Mesenchymal stem cell (in vitro differentiated cells and primary cell): ENCODE measurements around the gene MYL3.

Experiments
- DNase-seq: peaks from one replicate; pipeline ENCODE4 v3.0.0-alpha.2; 2013
- H2AFZ ChIP-seq: one replicate; pipeline ENCODE4 v1.6.1; 2013; ENCODE audit warnings: low read depth, mild to moderate bottlenecking, control low read depth, inconsistent platforms, low read length, moderate library complexity
- H2AK5ac ChIP-seq: 2 replicates; pipeline ENCODE4 v1.6.1; 2013; ENCODE audit warnings: low read length, moderate library complexity, mild to moderate bottlenecking, inconsistent platforms; ENCODE audit not compliant: severe bottlenecking
- H2BK120ac ChIP-seq: one replicate; pipeline ENCODE4 v1.6.1; 2013; ENCODE audit warnings: low read depth, mild to moderate bottlenecking, inconsistent platforms, low read length, moderate library complexity
- H2BK12ac ChIP-seq, 2 experiments: one replicate each; pipeline ENCODE4 v1.6.1; 2013; ENCODE audit warnings: inconsistent platforms in 2 of 2, low read length in 2 of 2, mild to moderate bottlenecking in 2 of 2, moderate library complexity in 2 of 2, control low read depth in 1 of 2
- H2BK15ac ChIP-seq: one replicate; pipeline ENCODE4 v1.6.1; 2013; ENCODE audit warnings: mild to moderate bottlenecking, low read depth, inconsistent platforms; ENCODE audit not compliant: poor library complexity, severe bottlenecking
- H2BK5ac ChIP-seq: 2 replicates; pipeline ENCODE4 v1.6.1; 2013; ENCODE audit warnings: low read depth, mild to moderate bottlenecking, low read length, control low read depth, inconsistent platforms; ENCODE audit not compliant: poor library complexity, severe bottlenecking
- H3K14ac ChIP-seq, 2 experiments: one replicate each; pipeline ENCODE4 v1.6.1; 2013; ENCODE audit warnings: inconsistent platforms in 2 of 2, low read length in 2 of 2, control low read depth in 1 of 2, mild to moderate bottlenecking in 1 of 2, moderate library complexity in 1 of 2
- H3K18ac ChIP-seq, 2 experiments: one replicate each; pipeline ENCODE4 v1.6.1; 2013; ENCODE audit warnings: inconsistent platforms in 2 of 2, low read length in 2 of 2, control low read depth in 1 of 2, low read depth in 1 of 2, mild to moderate bottlenecking in 1 of 2
- H3K23ac ChIP-seq, 2 experiments: one replicate each; pipeline ENCODE4 v1.6.1; 2013; ENCODE audit warnings: inconsistent platforms in 2 of 2, low read length in 2 of 2, mild to moderate bottlenecking in 2 of 2, moderate library complexity in 2 of 2, control low read depth in 1 of 2
- H3K27ac ChIP-seq: 2 replicates; pipeline ENCODE4 v1.5.1; 2013; ENCODE audit warnings: mild to moderate bottlenecking, moderate library complexity, low read length, control low read depth, inconsistent platforms; ENCODE audit not compliant: poor library complexity, severe bottlenecking
- H3K27me3 ChIP-seq, 2 experiments: 2 replicates each; pipeline versions ENCODE4 v1.6.1 to v1.7.0; 2013; ENCODE audit warnings: low read length in 2 of 2, mild to moderate bottlenecking in 2 of 2, moderate library complexity in 2 of 2, control low read depth in 1 of 2, inconsistent platforms in 1 of 2; ENCODE audit not compliant: control insufficient read depth in 1 of 2, insufficient read depth in 1 of 2
- H3K36me3 ChIP-seq, 2 experiments: 2 replicates each; pipeline versions ENCODE4 v1.6.1 to v1.7.0; 2013; ENCODE audit warnings: low read length in 2 of 2, control low read depth in 1 of 2, inconsistent platforms in 1 of 2, low read depth in 1 of 2, mild to moderate bottlenecking in 1 of 2; ENCODE audit not compliant: insufficient read depth in 2 of 2, control insufficient read depth in 1 of 2
- H3K4ac ChIP-seq, 2 experiments: one replicate each; pipeline ENCODE4 v1.6.1; 2013; ENCODE audit warnings: inconsistent platforms in 2 of 2, low read length in 2 of 2, mild to moderate bottlenecking in 2 of 2, moderate library complexity in 2 of 2, control low read depth in 1 of 2, low read depth in 1 of 2
- H3K4me1 ChIP-seq: 2 replicates; pipeline ENCODE4 v1.6.1; 2013; ENCODE audit warnings: low read depth, low read length, control low read depth; ENCODE audit not compliant: control insufficient read depth, insufficient read depth
- H3K4me2 ChIP-seq: 2 replicates; pipeline ENCODE4 v1.6.1; 2013; ENCODE audit warnings: low read length, mild to moderate bottlenecking, inconsistent platforms; ENCODE audit not compliant: poor library complexity, severe bottlenecking
- H3K4me3 ChIP-seq, 2 experiments: 2 replicates each; pipeline versions ENCODE4 v1.5.1 to v1.7.0; 2013; ENCODE audit warnings: low read length in 2 of 2, mild to moderate bottlenecking in 2 of 2, control low read depth in 1 of 2, low read depth in 1 of 2; ENCODE audit not compliant: insufficient read depth in 1 of 2
- H3K79me1 ChIP-seq: replicated peaks from 2 replicates; pipeline ENCODE4 v1.6.1; 2013; ENCODE audit warnings: mild to moderate bottlenecking, control low read depth, low read length, inconsistent platforms; ENCODE audit not compliant: poor library complexity, severe bottlenecking
- H3K9ac ChIP-seq: 2 replicates; pipeline ENCODE4 v1.7.0; 2013; ENCODE audit warnings: mild to moderate bottlenecking, low read length, moderate library complexity
- H3K9me3 ChIP-seq: 2 replicates; pipeline ENCODE4 v1.7.0; 2013; ENCODE audit warnings: mild to moderate bottlenecking, low read length; ENCODE audit not compliant: control insufficient read depth
- H4K8ac ChIP-seq: one replicate; pipeline ENCODE4 v1.6.1; 2013; ENCODE audit warnings: inconsistent platforms, mild to moderate bottlenecking, low read length, moderate library complexity
- H4K91ac ChIP-seq: one replicate; pipeline ENCODE4 v1.6.1; 2013; ENCODE audit warnings: mild to moderate bottlenecking, low read length, inconsistent platforms
- WGBS: methylation state at CpG from one replicate; pipeline ENCODE4 v1.1.7; 2013; ENCODE audit warnings: mixed read lengths; 5-methylcytosine and 5-hydroxymethylcytosine counted together

The MYL3 gene

DNA sequence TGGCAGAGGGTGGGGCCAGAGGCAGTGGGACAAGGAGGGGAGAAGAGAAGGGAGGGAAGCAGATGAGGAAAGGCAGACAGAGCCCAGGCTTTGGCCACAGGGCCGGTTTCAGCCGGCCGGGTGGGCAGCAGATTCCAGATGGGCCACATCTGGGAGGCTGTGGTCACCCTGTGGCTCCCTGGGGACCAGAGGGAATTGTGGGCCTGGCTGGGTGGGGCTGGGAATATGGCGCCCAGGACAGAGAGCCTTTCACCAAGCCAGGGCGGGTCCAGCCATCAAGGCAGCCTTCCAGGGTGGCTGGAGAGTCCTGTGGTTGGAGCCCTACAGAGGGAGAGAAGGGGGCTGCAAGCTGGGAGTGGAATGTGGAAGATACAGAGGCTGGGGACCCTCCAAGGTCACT, 33.1 kb upstream of the MYL3 start:
- Histone ChIP-seq H3K4me3 (no peak overlapping the region), H3K4me2 (no peak overlapping the region), H2AFZ (no peak overlapping the region), H2BK120ac (no peak overlapping the region), H3K18ac (no peak overlapping the region), H3K9me3 (no peaks in the 10 kb centered on the region), H4K8ac (no peak overlapping the region), H3K27me3 (peaks cover 39 to 51% of the 10 kb centered on the region in 2 experiments), H2AK5ac (no peak overlapping the region), H2BK15ac (no peak overlapping the region), H3K23ac (no peak overlapping the region), H3K4me1 (peaks cover 19% of the 10 kb centered on the region), H3K14ac (no peak overlapping the region), H3K36me3 (no peaks in the 10 kb centered on the region), H3K4ac (no peak overlapping the region), H3K79me1 (no peaks in the 10 kb centered on the region), H2BK5ac (no peak overlapping the region), H3K27ac (no peak overlapping the region), H4K91ac (no peak overlapping the region), H3K9ac (no peak overlapping the region), H2BK12ac (no peak overlapping the region)
- 71% methylated on average over 5 of the region's 5 CpGs for WGBS
- DNase-seq: no peak

DNA sequence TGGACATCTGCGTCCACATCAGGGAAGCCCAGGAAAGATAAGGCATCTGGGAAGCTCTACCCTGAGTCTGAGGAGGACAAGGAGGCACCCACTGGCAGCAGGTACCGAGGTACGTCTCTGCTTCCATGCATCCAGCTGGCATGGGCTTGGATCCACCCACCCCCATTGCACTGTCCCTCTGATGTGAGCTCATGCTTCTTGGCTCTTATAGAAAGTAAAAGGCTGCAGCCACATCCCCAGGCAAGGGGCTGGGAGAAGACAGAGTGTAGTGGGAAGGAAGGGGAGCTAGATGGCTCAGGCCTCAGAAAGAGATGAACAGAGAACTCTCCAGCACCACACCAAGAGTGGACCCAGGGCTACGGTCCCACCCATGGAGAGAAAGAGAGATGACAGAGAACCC, 32.5 kb upstream of the MYL3 start:
- no peak overlapping the region for H4K91ac ChIP-seq
- no peaks in the 10 kb centered on the region for H3K9me3 ChIP-seq
- no peak overlapping the region for H3K14ac ChIP-seq
- DNase-seq: no peak
- H4K8ac ChIP-seq: no peak overlapping the region
- no peak overlapping the region for H2BK12ac ChIP-seq
- H2BK15ac ChIP-seq: no peak overlapping the region
- no peak overlapping the region for H2BK5ac ChIP-seq
- H3K36me3 ChIP-seq: no peaks in the 10 kb centered on the region
- no peak overlapping the region for H3K4me3 ChIP-seq
- H3K27ac ChIP-seq: no peak overlapping the region
- H3K79me1 ChIP-seq: no peaks in the 10 kb centered on the region
- H3K18ac ChIP-seq: no peak overlapping the region
- peaks cover 19% of the 10 kb centered on the region for H3K4me1 ChIP-seq
- H3K4me2 ChIP-seq: no peak overlapping the region
- H3K27me3 ChIP-seq: peaks cover 45 to 58% of the 10 kb centered on the region in 2 experiments
- no peak overlapping the region for H3K9ac ChIP-seq
- no peak overlapping the region for H3K4ac ChIP-seq
- H2AFZ ChIP-seq: no peak overlapping the region
- 86% methylated on average over 4 of the region's 4 CpGs for WGBS
- H3K23ac ChIP-seq: no peak overlapping the region
- H2BK120ac ChIP-seq: no peak overlapping the region
- H2AK5ac ChIP-seq: no peak overlapping the region

DNA sequence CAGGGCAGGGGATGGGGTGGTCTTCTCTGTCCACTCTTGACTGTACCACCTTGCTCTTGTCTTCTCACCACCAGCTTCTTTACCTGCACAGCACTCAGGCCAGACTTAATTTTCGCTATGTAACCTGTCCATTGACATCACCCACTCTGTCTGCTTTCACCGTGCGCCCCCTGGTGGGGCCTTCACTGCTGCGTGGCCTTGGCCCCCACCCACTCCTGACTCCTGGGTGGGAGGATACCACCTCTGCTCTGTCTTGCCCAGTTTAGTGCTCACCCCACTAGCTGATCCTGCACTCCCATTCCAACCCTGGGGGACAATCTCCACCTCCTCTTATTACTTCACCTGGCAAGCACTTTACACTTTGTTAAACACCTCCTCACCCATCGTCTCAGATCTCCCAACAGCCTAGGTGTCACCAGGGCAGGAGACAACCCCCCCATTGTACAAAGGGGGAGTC, 32.0 kb upstream of the MYL3 start:
- Histone ChIP-seq H3K4ac (no peak overlapping the region), H2BK15ac (no peak overlapping the region), H3K4me1 (peaks cover 19% of the 10 kb centered on the region), H3K18ac (no peak overlapping the region), H2AK5ac (no peak overlapping the region), H3K14ac (no peak overlapping the region), H3K23ac (no peak overlapping the region), H2BK12ac (no peak overlapping the region), H3K27me3 (peaks cover 49 to 61% of the 10 kb centered on the region in 2 experiments), H3K9me3 (no peaks in the 10 kb centered on the region), H3K4me2 (no peak overlapping the region), H3K27ac (no peak overlapping the region), H2AFZ (no peak overlapping the region), H4K91ac (no peak overlapping the region), H4K8ac (no peak overlapping the region), H3K79me1 (no peaks in the 10 kb centered on the region), H3K4me3 (no peak overlapping the region), H2BK120ac (no peak overlapping the region), H3K9ac (no peak overlapping the region), H3K36me3 (no peaks in the 10 kb centered on the region), H2BK5ac (no peak overlapping the region)
- 31% methylated on average over 5 of the region's 5 CpGs for WGBS
- peak; percentile 54 for DNase-seq

DNA sequence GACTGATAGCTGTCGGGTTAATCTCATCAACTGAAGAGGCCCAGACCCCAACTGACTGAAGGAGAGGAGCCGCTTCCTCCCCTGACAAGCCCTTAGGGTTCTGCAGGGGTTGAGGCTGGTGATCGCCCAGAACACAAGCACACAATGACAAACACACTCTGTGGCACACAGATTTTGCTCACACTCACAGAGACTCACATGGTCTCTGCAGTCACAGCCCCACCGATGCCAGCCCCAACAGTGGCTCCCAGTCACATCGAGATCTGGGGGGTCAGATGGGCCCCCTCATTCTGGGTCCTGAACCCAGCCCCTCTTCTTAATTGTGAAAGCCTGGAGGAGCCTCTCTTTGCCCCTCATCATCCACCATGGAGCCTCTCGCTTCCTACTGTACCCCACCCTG, 31.0 kb upstream of the MYL3 start:
- no peak overlapping the region for H4K91ac ChIP-seq
- H3K4ac ChIP-seq: no peak overlapping the region
- H2BK120ac ChIP-seq: no peak overlapping the region
- DNase-seq: no peak
- H3K9me3 ChIP-seq: no peaks in the 10 kb centered on the region
- H2BK12ac ChIP-seq: no peak overlapping the region
- no peak overlapping the region for H3K18ac ChIP-seq
- H3K9ac ChIP-seq: no peak overlapping the region
- H2AK5ac ChIP-seq: no peak overlapping the region
- no peak overlapping the region for H2AFZ ChIP-seq
- H4K8ac ChIP-seq: no peak overlapping the region
- no peak overlapping the region for H3K23ac ChIP-seq
- H3K27ac ChIP-seq: no peak overlapping the region
- no peak overlapping the region for H3K14ac ChIP-seq
- no peak overlapping the region for H3K4me3 ChIP-seq
- 92% methylated on average over 6 of the region's 6 CpGs for WGBS
- no peak overlapping the region for H2BK5ac ChIP-seq
- no peaks in the 10 kb centered on the region for H3K36me3 ChIP-seq
- H3K27me3 ChIP-seq: peaks cover 59 to 71% of the 10 kb centered on the region in 2 experiments
- H2BK15ac ChIP-seq: no peak overlapping the region
- no peak overlapping the region for H3K4me2 ChIP-seq
- peaks cover 19% of the 10 kb centered on the region for H3K4me1 ChIP-seq
- no peaks in the 10 kb centered on the region for H3K79me1 ChIP-seq
